Tibial artery (tissue), 4 donors: ENCODE results near the gene PARP11.

Experiments
- DNase-seq, 2 donors: peaks; one replicate each; pipeline ENCODE4 v3.0.0-alpha.2; 2019
- H3K27ac ChIP-seq, 2 donors: fragments of 200-600 bp; sonication (generic) in 1 of 2; 1 replicate in 1 of 2; 2 replicates in 1 of 2; pipeline ENCODE4 v1.5.1; 2018 to 2019; ENCODE audit warnings: mild to moderate bottlenecking in 1 of 2
- H3K27me3 ChIP-seq, 2 donors: fragments of 200-600 bp; sonication (generic) in 1 of 2; one replicate each; pipeline versions ENCODE4 v1.5.1 to v1.6.0; 2016 to 2019
- H3K36me3 ChIP-seq, 3 donors: fragments of 200-600 bp; sonication (generic) in 2 of 3; one replicate each; pipeline ENCODE4 v1.5.1; 2016 to 2019; ENCODE audit warnings: mild to moderate bottlenecking in 2 of 3
- H3K4me1 ChIP-seq, 4 donors: fragments of 200-600 bp; sonication (generic) in 2 of 4; 1 replicate in 3 of 4; 2 replicates in 1 of 4; pipeline ENCODE4 v1.5.1; 2016 to 2019
- H3K4me3 ChIP-seq, 2 donors: fragments of 200-600 bp; sonication (generic) in 1 of 2; 1 replicate in 1 of 2; 2 replicates in 1 of 2; pipeline ENCODE4 v1.5.1; 2018 to 2019; ENCODE audit warnings: mild to moderate bottlenecking in 2 of 2
- H3K9me3 ChIP-seq, 3 donors: fragments of 200-600 bp; sonication (generic) in 1 of 3; one replicate each; pipeline ENCODE4 v1.5.1; 2016 to 2019
- CTCF ChIP-seq, 2 experiments: fragments of 200-600 bp in 1 of 2; fragments of 450-650 bp in 1 of 2; IDR thresholded peaks; one replicate each; pipeline ENCODE4 v1.5.1; 2017 to 2019; ENCODE audit warnings: antibody characterized with exemption in 2 of 2, mild to moderate bottlenecking in 1 of 2, moderate library complexity in 1 of 2
- intact Hi-C: fragments of 100-400 bp; cut with DNase I; formaldehyde crosslinking; loops from one replicate; pipeline ENCODE4 v1.15.0; 2023; ENCODE audit warnings: low total_unique reads

Gene PARP11

DNA sequence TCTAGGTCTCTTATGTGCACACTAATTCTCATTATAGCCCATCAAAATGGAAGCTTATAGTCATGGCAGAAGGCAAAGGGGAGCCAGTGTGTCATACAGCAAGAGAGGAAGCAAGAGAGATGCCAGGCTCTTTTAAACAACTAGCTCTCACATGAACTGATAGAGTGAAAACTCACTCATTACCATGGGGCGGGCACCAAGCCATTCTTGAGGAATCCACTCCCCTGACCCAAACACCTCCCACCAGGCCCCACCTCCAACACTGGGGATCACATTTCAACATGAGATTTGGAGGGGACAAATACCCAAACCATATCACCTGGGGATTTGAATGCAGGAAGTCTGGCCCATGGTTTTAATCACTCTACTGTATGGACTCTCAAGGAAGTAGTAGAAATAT lies 83.4 kb downstream of the PARP11 start:
- Histone ChIP-seq H3K9me3 (peaks cover 0 to 3% (median 0%) of the 10 kb centered on the region in 3 donors), H3K4me1 (no peaks in the 10 kb centered on the region), H3K36me3 (peaks cover 0 to 6% (median 0%) of the 10 kb centered on the region in 3 donors), H3K4me3 (no peak overlapping the region), H3K27ac (no peak overlapping the region), H3K27me3 (no peaks in the 10 kb centered on the region)
- intact Hi-C loops, result no loop called here
- TF ChIP-seq CTCF (IDR thresholded peaks at IDR 0.05), result no peak
- no peak for DNase-seq

GRCh38 chr12:3777206-3777809 lies 95.9 kb downstream of the PARP11 start:
- no peaks in the 10 kb centered on the region for H3K4me1 ChIP-seq
- DNase-seq, result no peak
- H3K9me3 ChIP-seq, result peaks cover 0 to 2% (median 0%) of the 10 kb centered on the region in 3 donors
- TF ChIP-seq CTCF (IDR thresholded peaks at IDR 0.05), result peak in 1 of 2 experiments; percentile 32
- no peak overlapping the region for H3K4me3 ChIP-seq
- no peaks in the 10 kb centered on the region for H3K27me3 ChIP-seq
- H3K27ac ChIP-seq, result no peak overlapping the region
- no peaks in the 10 kb centered on the region for H3K36me3 ChIP-seq
- intact Hi-C loops, result no loop called here

DNA sequence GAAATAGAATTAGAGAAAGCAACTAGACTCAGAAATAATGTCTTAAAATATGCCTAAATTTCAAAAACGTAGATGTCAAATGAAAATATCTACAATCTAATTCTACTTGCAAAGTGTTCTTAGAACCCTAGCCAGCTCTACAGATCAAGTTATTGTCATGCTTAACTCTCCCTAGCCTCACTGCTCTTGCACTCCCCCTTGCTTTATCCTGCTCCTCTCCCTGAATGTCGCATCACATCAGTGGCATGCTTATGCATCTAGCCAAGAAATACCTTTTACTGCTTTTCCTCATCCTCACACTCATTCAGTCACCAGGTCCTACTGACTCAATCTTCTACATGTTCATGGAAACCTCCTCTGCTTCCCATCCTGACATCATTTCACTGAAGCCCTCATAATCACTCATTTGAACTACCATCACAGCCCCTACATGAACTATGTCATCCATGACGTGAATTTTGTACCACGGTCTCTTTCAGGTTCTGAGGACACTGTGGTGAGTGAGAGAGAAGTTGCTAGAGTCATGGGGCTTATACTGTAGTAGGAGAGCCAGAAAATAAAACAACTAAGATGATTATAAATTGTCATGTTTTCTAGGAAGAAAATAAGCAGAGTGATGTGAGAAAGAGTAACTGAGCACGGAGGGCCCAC lies 97.7 kb downstream of the PARP11 start:
- Histone ChIP-seq H3K4me3 (no peak overlapping the region), H3K27ac (no peak overlapping the region), H3K36me3 (no peaks in the 10 kb centered on the region), H3K9me3 (no peaks in the 10 kb centered on the region), H3K27me3 (no peaks in the 10 kb centered on the region), H3K4me1 (no peaks in the 10 kb centered on the region)
- TF ChIP-seq CTCF (IDR thresholded peaks at IDR 0.05), result no peak
- DNase-seq, result no peak
- intact Hi-C loops, result no loop called here

GRCh38 chr12:3772380-3772779 lies 100.8 kb downstream of the PARP11 start:
- intact Hi-C loops, result loop anchor here (5.0 kb wide), 1 partner anchor 850 kb away; no protein-coding TSS in a partner anchor
- DNase-seq, result no peak
- H3K4me1 ChIP-seq, result no peaks in the 10 kb centered on the region
- H3K27me3 ChIP-seq, result no peaks in the 10 kb centered on the region
- no peaks in the 10 kb centered on the region for H3K36me3 ChIP-seq
- no peaks in the 10 kb centered on the region for H3K9me3 ChIP-seq
- no peak overlapping the region for H3K4me3 ChIP-seq
- no peak for TF ChIP-seq CTCF (IDR thresholded peaks at IDR 0.05)
- H3K27ac ChIP-seq, result no peak overlapping the region

GRCh38 chr12:3771853-3772252 lies 101.3 kb downstream of the PARP11 start:
- Histone ChIP-seq H3K27ac (no peak overlapping the region), H3K4me1 (no peaks in the 10 kb centered on the region), H3K27me3 (no peaks in the 10 kb centered on the region), H3K36me3 (no peaks in the 10 kb centered on the region), H3K4me3 (no peak overlapping the region), H3K9me3 (no peaks in the 10 kb centered on the region)
- no peak for DNase-seq
- intact Hi-C loops, result loop anchor here (5.0 kb wide), 1 partner anchor 850 kb away; no protein-coding TSS in a partner anchor
- no peak for TF ChIP-seq CTCF (IDR thresholded peaks at IDR 0.05)
